Peyer's patch (tissue), 4 donors: Measurements from ENCODE around the gene SNUPN. TPM values are rescaled to one million over a fixed set of nuclear protein-coding genes. Genes with fewer than 3 reads are reported as not detected.

Source experiments
- DNase-seq, 3 donors: peaks; one replicate each; pipeline ENCODE4 v3.0.0-alpha.2; 2017 to 2019
- H3K27ac ChIP-seq, 4 donors: fragments of 200-600 bp; sonication (generic); one replicate each; pipeline ENCODE4 v1.5.1; 2016 to 2019
- H3K27me3 ChIP-seq, 2 donors: fragments of 200-600 bp; sonication (generic); one replicate each; pipeline ENCODE4 v1.5.1; 2019
- H3K36me3 ChIP-seq, 3 donors: fragments of 200-600 bp; sonication (generic); one replicate each; pipeline ENCODE4 v1.5.1; 2016 to 2019
- H3K4me1 ChIP-seq, 4 donors: fragments of 200-600 bp; sonication (generic); one replicate each; pipeline ENCODE4 v1.5.1; 2016 to 2019
- H3K4me3 ChIP-seq, 4 donors: fragments of 200-600 bp; sonication (generic); 1 replicate in 3 of 4; 2 replicates in 1 of 4; pipeline ENCODE4 v1.5.1; 2016 to 2019; ENCODE audit warnings: mild to moderate bottlenecking in 1 of 4
- H3K9me3 ChIP-seq, 4 donors: fragments of 200-600 bp; sonication (generic); one replicate each; pipeline ENCODE4 v1.5.1; 2016 to 2019; ENCODE audit warnings: mild to moderate bottlenecking in 1 of 4
- CTCF ChIP-seq, 6 experiments: fragments of 450-650 bp in 4 of 6; fragments of 200-600 bp in 2 of 6; sonication (generic) in 1 of 6; IDR thresholded peaks; one replicate each; pipeline ENCODE4 v1.5.1; 2017 to 2019; ENCODE audit warnings: antibody characterized with exemption in 6 of 6, mild to moderate bottlenecking in 3 of 6, moderate library complexity in 1 of 6
- POLR2A ChIP-seq, 2 donors: fragments of 450-650 bp; IDR thresholded peaks; one replicate each; pipeline ENCODE4 v1.5.1; 2017; ENCODE audit warnings: antibody characterized with exemption in 2 of 2, mild to moderate bottlenecking in 2 of 2, moderate library complexity in 2 of 2
- total RNA-seq, 4 donors: library from RNA; depleted of rRNA; stranded (reverse); fragments of >200 nt; gene quantifications; one replicate each; pipeline ENCODE4 v1.1.0, GENCODE V29; 2016

Gene SNUPN
- total RNA-seq, 4 donors from 2014 or later, result 11.5 to 32.2 (median 17.4) TPM

- no peaks in the 10 kb centered on the region for H3K27me3 ChIP-seq
- no peak overlapping the region for H3K27ac ChIP-seq
These were observed 31.3 kb upstream of the SNUPN start for GRCh38 chr15:75656813-75657212.

GRCh38 chr15:75656331-75656730 lies 30.8 kb upstream of the SNUPN start:
- H3K36me3 ChIP-seq, result peaks cover 0 to 31% (median 0%) of the 10 kb centered on the region in 3 donors
- H3K4me1 ChIP-seq, result peaks cover 0 to 68% (median 3%) of the 10 kb centered on the region in 4 donors
- no peak overlapping the region for H3K27ac ChIP-seq
- TF ChIP-seq POLR2A (IDR thresholded peaks at IDR 0.05) (no peak), CTCF (IDR thresholded peaks at IDR 0.05) (no peak)
- no peak for DNase-seq
- no peaks in the 10 kb centered on the region for H3K9me3 ChIP-seq
- H3K27me3 ChIP-seq, result no peaks in the 10 kb centered on the region
- H3K4me3 ChIP-seq, result no peak overlapping the region

More at GRCh38 chr15:75656813-75657212, 31.3 kb upstream of the SNUPN start:
- H3K36me3 ChIP-seq, result peaks cover 0 to 31% (median 0%) of the 10 kb centered on the region in 3 donors
- peaks cover 0 to 63% (median 3%) of the 10 kb centered on the region in 4 donors for H3K4me1 ChIP-seq
- DNase-seq, result no peak
- no peaks in the 10 kb centered on the region for H3K9me3 ChIP-seq
- no peak overlapping the region for H3K4me3 ChIP-seq
- TF ChIP-seq POLR2A (IDR thresholded peaks at IDR 0.05) (no peak), CTCF (IDR thresholded peaks at IDR 0.05) (no peak)

- Histone ChIP-seq H3K4me3 (no peak overlapping the region), H3K27me3 (no peaks in the 10 kb centered on the region), H3K27ac (no peak overlapping the region), H3K36me3 (peaks cover 0 to 31% (median 0%) of the 10 kb centered on the region in 3 donors), H3K4me1 (peaks cover 0 to 72% (median 3%) of the 10 kb centered on the region in 4 donors), H3K9me3 (no peaks in the 10 kb centered on the region)
- no peak for DNase-seq
- TF ChIP-seq POLR2A (IDR thresholded peaks at IDR 0.05) (no peak), CTCF (IDR thresholded peaks at IDR 0.05) (no peak)
These were observed 30.4 kb upstream of the SNUPN start for GRCh38 chr15:75655931-75656330.

GRCh38 chr15:75654201-75654907 lies 28.8 kb upstream of the SNUPN start:
- no peak for DNase-seq
- TF ChIP-seq POLR2A (IDR thresholded peaks at IDR 0.05) (no peak), CTCF (IDR thresholded peaks at IDR 0.05) (no peak)
- no peak overlapping the region for H3K4me3 ChIP-seq
- peaks cover 0 to 72% (median 2%) of the 10 kb centered on the region in 4 donors for H3K4me1 ChIP-seq
- H3K9me3 ChIP-seq, result no peaks in the 10 kb centered on the region
- peaks cover 0 to 31% (median 0%) of the 10 kb centered on the region in 3 donors for H3K36me3 ChIP-seq
- H3K27me3 ChIP-seq, result no peaks in the 10 kb centered on the region
- H3K27ac ChIP-seq, result peak overlapping the region in 1 of 4 donors; percentile 2

DNA sequence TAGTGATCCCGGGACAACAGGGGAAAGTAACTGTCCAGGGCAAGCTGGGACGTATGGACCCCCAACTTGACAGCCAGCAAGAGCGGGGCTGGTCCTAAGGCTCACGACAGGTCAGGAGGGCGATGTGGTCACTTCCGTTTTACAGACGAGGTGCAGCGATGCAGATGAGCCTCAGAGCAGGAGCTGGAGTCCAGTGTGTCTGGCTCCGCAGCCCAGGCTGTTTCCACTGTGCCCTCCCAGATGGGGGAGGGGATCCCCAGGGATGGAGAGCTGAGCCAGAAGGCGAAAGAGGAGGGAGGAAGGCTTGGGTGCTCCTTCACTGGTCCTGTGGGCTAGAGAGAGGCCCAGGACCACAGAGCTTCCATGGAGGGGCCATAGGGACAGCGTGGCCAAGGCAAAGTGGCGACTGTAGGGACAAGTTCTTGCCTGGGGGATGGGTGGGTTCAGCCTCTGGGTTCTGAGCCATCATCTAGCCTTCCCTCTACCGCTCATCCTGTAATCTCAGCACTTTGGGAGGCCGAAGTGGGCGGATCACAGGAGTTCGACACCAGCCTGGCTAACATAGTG lies 27.9 kb upstream of the SNUPN start:
- no peak overlapping the region for H3K4me3 ChIP-seq
- DNase-seq, result no peak
- peaks cover 0 to 72% (median 2%) of the 10 kb centered on the region in 4 donors for H3K4me1 ChIP-seq
- peaks cover 0 to 24% (median 0%) of the 10 kb centered on the region in 3 donors for H3K36me3 ChIP-seq
- no peaks in the 10 kb centered on the region for H3K9me3 ChIP-seq
- peak overlapping the region in 1 of 4 donors; percentile 25 for H3K27ac ChIP-seq
- no peak for TF ChIP-seq CTCF (IDR thresholded peaks at IDR 0.05)
- no peak for TF ChIP-seq POLR2A (IDR thresholded peaks at IDR 0.05)
- no peaks in the 10 kb centered on the region for H3K27me3 ChIP-seq
